ENCODE results near the gene XG. TPM values are rescaled to one million over a fixed set of nuclear protein-coding genes. Genes with fewer than 3 reads are reported as not detected.

XG gene
- total and polyA plus RNA-seq, 2 of the 8 experiments (the other 6 are each of a cell fraction or from before 2014, with no cell fraction given), result 0.33 to 0.78 TPM

DNA sequence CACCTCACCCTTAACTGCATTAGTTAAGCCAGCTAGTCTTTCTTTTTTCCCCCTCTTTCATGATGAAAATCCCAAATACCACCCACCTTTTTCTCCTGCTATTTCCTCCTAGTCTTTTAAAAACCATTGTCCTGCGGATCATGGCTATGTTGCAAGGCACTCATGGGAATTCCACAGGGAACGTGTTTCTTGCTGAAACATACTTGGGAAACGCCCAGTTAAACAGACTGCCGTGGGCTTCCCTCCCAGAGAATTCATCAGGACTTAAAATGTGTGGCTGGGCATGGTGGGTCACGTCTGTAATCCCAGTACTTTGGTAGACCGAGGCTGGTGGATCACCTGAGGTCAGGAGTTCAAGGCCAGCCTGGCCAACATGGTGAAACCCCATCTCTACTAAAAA is 32.2 kb downstream of the XG start:
- no peak overlapping the region for H2BK20ac ChIP-seq (ENCODE audit: low read length)
- no peak overlapping the region; the same call in 1 of the 2 replicates for H4K8ac ChIP-seq (ENCODE audit: extremely low read depth, insufficient read depth, low read length)
- H3K27ac ChIP-seq (ENCODE audit: low read depth, low read length), result no peak overlapping the region
- CTCF ChIA-PET (ENCODE audit: partially characterized antibody), result no interaction called here
- DNase-seq (ENCODE audit: low read depth in 1 of 2, low spot score in 2 of 2), result no peak
- TF ChIP-seq RXRA (IDR thresholded peaks at IDR 0.05; ENCODE audit: insufficient read depth, low read depth, low read length) (no peak), KDM4A (IDR thresholded peaks at IDR 0.05; ENCODE audit: low read depth, low read length, severe bottlenecking) (no peak), SIX5 (IDR thresholded peaks at IDR 0.05; ENCODE audit: low read depth, low read length) (no peak), CREB1 (IDR thresholded peaks at IDR 0.05) (no peak), MAX (IDR thresholded peaks at IDR 0.05) (no peak), RBBP5 (IDR thresholded peaks at IDR 0.05; ENCODE audit: borderline replicate concordance, low read depth, low read length) (no peak), ZNF274 (IDR thresholded peaks at IDR 0.05; ENCODE audit: borderline replicate concordance, extremely low read depth, low read length) (no peak), ATF3 (IDR thresholded peaks at IDR 0.05; ENCODE audit: insufficient read depth, low read depth, low read length) (no peak), HDAC6 (IDR thresholded peaks at IDR 0.05; ENCODE audit: low read depth, low read length) (no peak), POU5F1 (IDR thresholded peaks at IDR 0.05; ENCODE audit: low read depth, low read length) (no peak), RFX5 (IDR thresholded peaks at IDR 0.05; ENCODE audit: borderline replicate concordance, low read depth, low read length) (no peak), SP1 (IDR thresholded peaks at IDR 0.05; ENCODE audit: low read depth, low read length) (no peak)
- H2BK12ac ChIP-seq (ENCODE audit: low read depth, low read length), result no peak overlapping the region
- H3K23ac ChIP-seq (ENCODE audit: insufficient read length), result no peak overlapping the region
- no peaks in the 10 kb centered on the region for H3K79me1 ChIP-seq (ENCODE audit: low read depth, low read length)
- no peak overlapping the region for H3K56ac ChIP-seq (replicated peaks; ENCODE audit: insufficient read length, low read depth, low read length)
- no peaks in the 10 kb centered on the region for H3K36me3 ChIP-seq (ENCODE audit: control insufficient read depth in 2 of 4, insufficient read depth in 4 of 4, low read length in 3 of 4)
- H4K91ac ChIP-seq (replicated peaks; ENCODE audit: insufficient read length, low read length), result no peak overlapping the region
- 94% methylated on average over 5 of the region's 6 CpGs; no CpG with 5 or more reads in 1 of the 2 experiments for WGBS, 2 experiments (ENCODE audit: extremely low coverage in 1 of 2, insufficient coverage in 1 of 2, insufficient read length in 1 of 2, insufficient replicate concordance in 2 of 2, low coverage in 1 of 2, low lambda C conversion rate in 2 of 2, missing lambda C conversion rate in 1 of 2)
- no peak overlapping the region for H2AFZ ChIP-seq (ENCODE audit: low read length)
- H2BK15ac ChIP-seq (ENCODE audit: low read length), result no peak overlapping the region
- H2BK120ac ChIP-seq (replicated peaks; ENCODE audit: low read depth, low read length), result no peak overlapping the region
- H3K18ac ChIP-seq (ENCODE audit: extremely low read depth, low read length), result no peak overlapping the region
- H3K27me3 ChIP-seq (replicated peaks in 1 of 4; ENCODE audit: control insufficient read depth in 3 of 4, extremely low read depth in 1 of 4, insufficient read depth in 3 of 4, low read length in 3 of 4), result no peaks in the 10 kb centered on the region
- H4K5ac ChIP-seq (ENCODE audit: insufficient read length, low read depth, low read length), result no peak overlapping the region
- H3K79me2 ChIP-seq (ENCODE audit: control insufficient read depth in 1 of 2, insufficient read depth in 2 of 2, low read length in 2 of 2), result no peaks in the 10 kb centered on the region
- H4K20me1 ChIP-seq (replicated peaks in 1 of 2; ENCODE audit: control insufficient read depth in 1 of 2, insufficient read depth in 2 of 2, low read length in 2 of 2), result no peaks in the 10 kb centered on the region
- POLR2A ChIA-PET (ENCODE audit: partially characterized antibody), result interaction anchor here (1.6 kb wide), 1 partner anchor 8 kb away, joined by 5 read pairs; no protein-coding TSS in a partner anchor
- H3K14ac ChIP-seq (ENCODE audit: insufficient read length), result no peak overlapping the region
- H3K4ac ChIP-seq (replicated peaks; ENCODE audit: insufficient read length, low read depth, low read length), result no peak overlapping the region
- H3K4me2 ChIP-seq (ENCODE audit: insufficient read depth in 1 of 2, low read depth in 2 of 2, low read length in 2 of 2), result no peak overlapping the region
- no peak overlapping the region for H2BK5ac ChIP-seq (ENCODE audit: low read depth, low read length)
- no peak overlapping the region for H2AK5ac ChIP-seq (ENCODE audit: low read depth, low read length)
- H3K9me3 ChIP-seq (ENCODE audit: insufficient read depth in 2 of 2, low read depth in 1 of 2, low read length in 1 of 2), result no peaks in the 10 kb centered on the region
- no peak overlapping the region for H3K4me3 ChIP-seq (ENCODE audit: extremely low read depth in 1 of 4, insufficient read depth in 2 of 4, low read depth in 3 of 4, low read length in 4 of 4)
- peaks cover 0 to 11% (median 6%) of the 10 kb centered on the region in 4 experiments; a peak in 4 of 7 replicates for H3K4me1 ChIP-seq (replicated peaks in 1 of 4; ENCODE audit: control insufficient read depth in 3 of 4, insufficient read depth in 4 of 4, low read length in 3 of 4)
- no peak overlapping the region for H3K9ac ChIP-seq (replicated peaks in 1 of 4; ENCODE audit: extremely low read depth in 1 of 4, low read depth in 3 of 4, low read length in 3 of 4)
- no peak for FAIRE-seq
- H3K23me2 ChIP-seq (ENCODE audit: low read depth, low read length), result no peaks in the 10 kb centered on the region
